DMS53 treated with DMSO at 0.1 percent for 48 hours (cell line): Measurements from ENCODE around the gene TUBA1B.
A peak's percentile ranks its signal among the peaks of the same experiment; 100 is the strongest.
"Not testable (repeated sequence)": the region's sequence is repeated elsewhere in the genome, so short reads cannot be mapped to it uniquely, and the experiment has no call there.

ENCODE experiments used
- DNase-seq: peaks from one replicate; lab custom pipeline; 2025; ENCODE audit not compliant: unreplicated experiment; lab: John Stamatoyannopoulos, UW

The TUBA1B gene

GRCh38 chr12:49131051-49131893 lies at the start of gene TUBA1B:
Gene TUBA1B (minus strand): TSS chr12:49131395. CDS start chr12:49131300, 95 bp downstream.
- peak; percentile 71 for DNase-seq

DNA sequence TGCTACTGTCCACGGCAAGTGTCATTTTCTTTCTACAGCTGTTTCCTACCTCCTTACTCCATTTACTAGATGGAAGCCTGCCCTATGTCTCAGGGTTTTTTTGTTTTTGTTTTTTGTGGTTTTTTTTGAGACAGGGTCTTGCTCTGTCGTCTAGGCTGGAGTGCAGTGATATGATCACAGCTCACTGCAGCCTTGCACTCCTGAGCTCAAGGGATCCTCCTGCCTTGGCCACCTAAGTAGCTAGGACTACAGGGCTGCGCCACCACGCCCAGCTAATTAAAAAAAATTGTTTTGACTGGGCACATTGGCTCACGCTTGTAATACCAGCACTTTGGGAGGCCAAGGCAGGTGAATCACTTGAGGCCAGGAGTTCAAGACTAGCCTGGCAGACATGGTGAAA lies 43.0 kb upstream of the TUBA1B start:
- DNase-seq, result no peak

GRCh38 chr12:49170924-49171323 lies 39.7 kb upstream of the TUBA1B start:
- DNase-seq, result no peak

DNA sequence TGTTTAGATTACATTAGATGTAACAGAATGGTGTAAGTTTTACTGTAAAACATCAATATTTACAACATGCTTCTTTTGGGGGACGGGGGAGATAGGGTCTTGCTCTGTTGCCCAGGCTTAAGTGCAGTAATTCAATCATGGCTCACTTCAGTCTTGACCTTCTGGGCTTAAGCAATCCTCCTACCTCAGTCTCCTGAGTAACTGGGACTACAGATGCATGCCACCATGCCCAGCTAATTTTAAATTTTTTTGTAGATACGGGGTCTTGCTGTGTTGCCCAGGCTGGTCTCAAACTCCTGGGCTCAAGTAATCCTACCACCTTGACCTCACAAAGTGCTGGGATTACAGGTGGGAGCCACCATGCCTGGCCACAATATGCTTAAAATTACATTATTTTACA lies 33.9 kb upstream of the TUBA1B start:
- no peak for DNase-seq

DNA sequence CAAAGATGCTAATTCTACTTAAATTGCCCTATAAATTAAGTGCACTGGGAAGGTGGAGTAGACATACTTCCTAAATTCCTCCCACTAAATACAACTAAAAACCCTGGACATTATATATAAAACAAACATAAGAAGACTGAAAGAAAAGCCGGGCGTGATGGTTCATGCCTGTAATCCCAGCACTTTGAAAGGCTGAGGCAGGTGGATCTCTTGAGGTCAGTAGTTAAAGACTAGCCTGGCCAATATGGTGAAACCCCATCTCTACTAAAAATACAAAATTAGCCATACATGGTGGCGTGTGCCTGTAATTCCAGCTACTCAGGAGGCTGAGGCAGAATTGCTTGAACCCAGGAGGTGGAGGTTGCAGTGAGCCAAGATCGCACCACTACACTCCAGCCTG lies 30.7 kb upstream of the TUBA1B start:
- DNase-seq, result not testable (repeated sequence)

DNA sequence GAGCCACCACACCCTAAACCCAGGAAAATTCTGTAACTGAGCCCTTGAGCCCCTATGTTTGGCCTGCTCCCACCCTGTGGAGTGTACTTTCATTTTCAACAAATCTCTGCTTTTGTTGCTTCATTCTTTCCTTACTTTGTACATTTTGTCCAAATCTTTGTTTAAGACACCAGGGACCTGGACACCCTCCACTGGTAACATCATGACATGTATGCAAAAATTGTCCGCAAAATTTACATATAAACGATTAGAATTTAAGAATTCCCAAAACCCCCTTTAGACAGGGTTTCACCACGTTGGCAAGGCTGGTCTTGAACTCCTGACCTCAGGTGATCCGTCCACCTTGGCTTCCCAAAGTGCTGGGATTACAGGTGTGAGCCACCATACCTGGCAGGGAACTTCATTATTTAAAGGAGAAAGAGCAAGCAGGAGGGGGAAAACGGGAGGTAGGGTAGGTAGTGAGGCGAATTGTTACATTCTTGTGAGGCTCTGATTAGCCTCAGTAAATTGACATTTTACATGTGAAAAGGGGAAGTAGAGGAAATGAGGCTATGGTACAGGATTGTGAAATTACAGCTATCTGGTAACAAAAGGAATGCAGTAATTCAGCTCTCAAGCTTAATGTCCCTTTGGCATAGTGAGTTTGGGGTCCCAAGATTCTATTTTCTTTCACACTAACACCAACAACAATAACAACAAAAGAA lies 30.0 kb upstream of the TUBA1B start:
- DNase-seq, result no peak

- no peak for DNase-seq
Measured at GRCh38 chr12:49160399-49160798, 29.2 kb upstream of the TUBA1B start.

GRCh38 chr12:49154221-49154620 lies 23.0 kb upstream of the TUBA1B start:
- no peak for DNase-seq

- no peak for DNase-seq
Measured at GRCh38 chr12:49147384-49147783, 16.2 kb upstream of the TUBA1B start.

DNA sequence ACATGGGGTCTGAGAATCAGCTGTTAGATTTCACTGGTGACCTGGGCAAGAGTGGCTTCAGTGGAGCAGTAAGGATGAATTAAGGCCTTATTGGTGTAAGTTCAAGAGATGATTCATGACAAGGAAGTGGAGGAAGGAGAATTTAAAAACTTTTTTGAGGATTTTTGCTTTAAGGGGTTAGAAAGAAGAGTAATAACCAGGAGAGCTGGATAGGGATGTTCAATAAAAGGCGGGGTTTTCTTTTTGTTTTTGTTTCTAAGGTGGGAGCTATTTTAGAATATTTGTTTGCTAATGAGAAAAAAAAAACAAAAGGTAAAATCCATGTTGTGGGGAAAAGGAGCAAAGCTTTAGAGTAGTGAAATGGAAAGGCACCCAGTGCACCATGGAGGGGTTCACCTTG lies 15.2 kb upstream of the TUBA1B start:
- no peak for DNase-seq

DNA sequence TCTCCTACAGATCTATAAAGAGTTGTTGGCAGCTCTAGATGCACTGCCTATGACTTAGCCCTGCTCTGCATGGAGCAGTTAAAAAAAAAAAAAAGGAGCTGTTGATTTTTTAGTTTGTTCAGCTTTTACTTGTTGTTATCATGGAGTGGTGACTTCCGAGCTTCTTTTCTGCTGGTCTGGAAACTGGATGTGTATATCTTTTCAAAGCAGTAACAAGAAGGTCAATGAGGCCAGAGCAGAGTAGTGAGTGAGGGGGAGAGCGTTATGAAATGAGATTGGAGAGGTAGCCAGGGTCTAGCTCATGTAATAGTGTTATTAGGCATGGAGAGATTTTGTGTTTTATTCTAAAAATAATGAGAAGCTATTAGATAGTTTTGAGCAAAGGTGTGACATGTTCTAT lies 13.2 kb upstream of the TUBA1B start:
- DNase-seq, result no peak

DNA sequence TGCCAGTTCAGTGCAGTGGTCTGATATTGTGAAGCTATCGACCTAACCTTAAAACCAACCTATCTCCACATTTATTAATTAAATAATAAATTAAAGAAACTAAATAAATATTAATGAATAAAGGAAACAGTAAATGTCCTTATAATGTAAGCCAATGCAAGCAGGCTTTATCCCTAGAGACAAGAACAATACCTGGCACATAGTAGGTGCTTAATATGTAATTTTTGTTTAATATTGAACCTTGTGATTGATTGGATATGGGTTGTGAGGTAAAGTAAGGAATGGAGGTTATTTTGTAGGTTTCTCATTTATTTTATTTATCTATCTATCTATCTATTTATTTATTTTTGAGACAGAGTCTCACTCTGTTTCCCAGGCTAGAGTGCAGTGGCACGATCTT lies 7.8 kb upstream of the TUBA1B start:
- no peak for DNase-seq

GRCh38 chr12:49138587-49138986 lies 7.4 kb upstream of the TUBA1B start:
- no peak for DNase-seq

- no peak for DNase-seq
Measured at GRCh38 chr12:49137476-49137875, 6.3 kb upstream of the TUBA1B start.

DNA sequence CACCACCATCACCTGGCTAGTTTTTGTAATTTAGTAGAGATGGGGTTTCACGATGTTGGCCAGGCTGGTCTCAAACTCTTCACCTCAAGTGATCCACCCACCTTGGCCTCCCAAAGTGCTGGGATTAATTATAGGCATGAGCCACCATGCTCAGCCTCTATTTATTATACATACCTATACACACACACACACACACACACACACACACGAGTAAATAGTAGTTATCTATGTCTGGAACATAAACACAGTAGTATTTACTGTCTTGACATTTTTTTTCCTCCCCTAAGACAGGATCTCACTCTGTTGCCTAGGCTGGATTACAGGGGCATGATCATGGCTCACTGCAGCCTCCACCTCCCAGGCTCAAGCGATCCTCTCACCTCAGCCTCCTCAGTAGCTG lies 5.8 kb upstream of the TUBA1B start:
- DNase-seq, result not testable (repeated sequence)

DNA sequence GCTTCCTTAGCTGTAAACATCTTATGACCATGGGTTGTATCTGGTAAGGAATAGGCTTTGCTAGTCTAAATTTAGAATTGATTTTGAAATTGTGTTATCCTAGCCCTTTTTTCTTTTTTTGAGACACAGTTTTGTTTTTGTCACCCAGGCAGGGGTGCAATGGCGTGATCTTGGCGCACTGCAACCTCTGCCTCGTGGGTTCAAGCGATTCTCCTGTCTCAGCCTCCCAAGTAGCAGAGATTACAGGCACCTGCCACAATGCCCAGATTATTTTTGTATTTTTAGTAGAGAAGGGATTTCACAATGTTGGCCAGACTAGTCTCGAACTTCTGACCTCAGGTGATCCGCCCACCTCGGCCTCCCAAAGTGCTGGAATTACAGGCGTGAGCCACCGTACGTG lies 2.4 kb upstream of the TUBA1B start:
- no peak for DNase-seq

GRCh38 chr12:49133014-49133413 lies 1.8 kb upstream of the TUBA1B start:
- no peak for DNase-seq

DNA sequence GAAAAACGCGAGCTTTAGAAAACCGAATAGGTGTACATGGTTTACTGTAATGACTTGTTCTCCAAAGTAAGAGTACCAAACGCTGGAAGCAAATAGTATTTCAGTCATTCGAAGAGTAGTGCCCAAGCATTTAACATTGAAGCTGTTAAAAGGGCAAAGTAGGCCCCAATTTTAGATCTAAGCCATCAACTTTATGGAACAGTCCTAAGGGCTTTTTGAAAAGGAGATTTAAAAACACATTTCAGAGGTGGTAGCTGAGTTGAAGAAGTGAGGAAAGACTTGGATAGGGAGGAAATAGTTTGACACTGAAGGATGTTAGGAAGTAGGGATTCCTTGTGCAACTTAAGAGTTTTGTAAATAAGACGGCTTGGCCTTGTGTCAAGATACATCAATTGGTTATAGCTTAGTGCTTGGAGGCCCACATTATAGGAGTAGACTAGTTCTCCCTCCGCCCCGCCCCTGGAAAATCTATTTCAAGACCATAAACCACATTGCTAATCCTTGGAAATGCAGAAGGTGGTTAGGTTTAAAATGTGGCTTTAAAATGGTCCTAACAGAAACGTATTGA lies 783 bp upstream of the TUBA1B start:
- no peak for DNase-seq

DNA sequence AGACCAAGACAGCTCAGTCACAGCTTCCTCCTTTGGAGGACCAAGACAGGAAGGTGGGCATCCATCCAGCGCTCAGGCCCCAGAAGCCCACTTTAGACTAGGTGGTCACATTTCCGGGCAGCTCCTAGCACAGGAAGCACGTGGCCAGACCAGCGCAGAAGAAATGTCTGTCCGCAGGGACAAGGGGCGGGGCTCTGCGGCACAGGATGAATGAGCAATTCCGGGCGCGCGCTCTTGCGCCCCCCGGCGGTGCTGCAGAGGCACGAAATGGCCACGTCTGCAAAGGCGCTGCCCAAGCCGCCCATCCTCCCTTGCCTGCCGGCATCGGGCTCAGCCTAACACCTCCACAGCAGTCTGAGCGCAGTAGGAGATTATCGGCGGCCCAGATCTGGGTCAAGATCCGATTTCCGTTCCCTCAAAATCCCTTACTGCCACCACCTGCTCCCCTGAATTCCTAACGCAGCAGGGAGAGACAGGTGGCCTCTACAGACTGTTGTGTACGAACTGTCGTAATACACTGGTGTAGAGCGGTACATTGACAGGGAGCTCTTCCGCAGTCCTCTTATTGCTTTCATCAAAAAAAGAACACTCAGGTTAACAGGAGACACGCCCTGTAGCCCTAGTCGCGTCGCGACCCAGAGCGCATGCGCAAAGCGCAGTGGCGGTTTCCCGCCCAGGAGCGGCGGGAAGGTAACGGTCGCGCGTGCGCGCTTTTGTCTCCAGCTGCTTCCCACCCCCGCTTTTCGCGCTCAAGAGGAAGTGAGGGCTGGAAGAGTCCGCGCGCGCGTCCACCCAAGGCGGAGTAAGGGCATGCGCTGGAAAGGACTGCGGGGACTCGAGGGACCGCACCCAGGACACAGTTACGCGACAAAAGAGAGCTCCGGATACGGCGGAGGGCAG lies 794 bp downstream of the TUBA1B start:
- peak; percentile 94 for DNase-seq

DNA sequence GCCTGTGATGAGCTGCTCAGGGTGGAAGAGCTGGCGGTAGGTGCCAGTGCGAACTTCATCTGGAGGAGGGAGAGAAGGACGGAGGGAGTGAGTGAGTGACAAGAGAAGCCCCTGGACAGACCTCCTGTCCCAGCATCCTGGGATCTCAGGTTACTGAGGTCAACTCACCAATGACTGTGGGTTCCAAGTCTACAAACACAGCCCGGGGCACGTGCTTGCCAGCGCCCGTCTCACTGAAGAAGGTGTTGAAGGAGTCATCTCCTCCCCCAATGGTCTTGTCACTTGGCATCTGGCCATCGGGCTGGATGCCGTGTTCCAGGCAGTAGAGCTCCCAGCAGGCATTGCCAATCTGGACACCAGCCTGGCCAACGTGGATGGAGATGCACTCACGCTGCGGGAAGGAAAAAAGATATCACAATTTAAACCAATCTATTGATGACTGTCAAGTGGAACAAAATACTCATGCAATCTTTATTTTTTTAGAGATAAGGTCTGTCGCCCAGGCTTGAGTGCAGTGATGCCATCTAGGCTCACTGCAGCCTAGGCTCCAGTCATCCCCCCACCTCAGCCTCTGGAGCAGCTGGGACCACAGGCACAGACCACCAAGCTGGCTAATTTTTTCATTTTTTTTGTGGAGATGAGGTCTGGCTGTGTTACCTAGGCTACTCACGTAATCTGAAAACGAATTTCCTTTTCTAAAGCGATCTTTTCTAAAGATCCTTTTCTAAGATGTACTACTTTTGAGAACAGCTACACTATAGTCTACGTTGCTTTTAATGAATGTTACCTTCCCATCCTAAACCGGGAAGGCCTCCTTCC lies 1.7 kb downstream of the TUBA1B start:
- DNase-seq, result no peak
